ENCODE data around the gene CROCC2.

GRCh38 chr2:240928476-240929363 lies 22.6 kb downstream of the CROCC2 start:
- TF ChIP-seq TCF7L2 (IDR thresholded peaks at IDR 0.05; ENCODE audit: borderline replicate concordance, extremely low read depth, insufficient read depth, insufficient read length) (no peak), POLR2A (IDR thresholded peaks at IDR 0.05; ENCODE audit: borderline replicate concordance, extremely low read depth, insufficient read depth, insufficient read length) (no peak)
